ENCODE results near the gene DUSP10.

DNA sequence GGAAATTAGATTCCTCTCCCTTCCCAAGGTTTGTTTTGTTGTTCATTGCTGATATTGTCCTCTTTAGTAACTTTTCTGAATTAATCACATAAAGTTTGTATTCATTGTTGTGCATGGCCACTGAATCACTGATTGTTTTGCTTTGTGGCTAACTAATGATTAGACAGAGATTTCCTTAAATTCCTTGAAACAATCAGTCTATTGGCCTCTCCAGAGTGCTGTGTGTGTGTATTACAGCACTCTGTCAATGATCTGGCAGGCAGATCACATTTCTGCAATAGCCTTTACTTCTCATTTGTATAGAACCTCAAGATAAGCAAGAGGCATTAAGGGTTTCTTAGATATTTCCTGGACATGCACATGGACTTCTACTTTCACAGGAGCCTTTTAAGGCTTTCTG is 78.6 kb downstream of the DUSP10 start:
- no peak for TF ChIP-seq EZH2 (IDR thresholded peaks at IDR 0.05)
- TF ChIP-seq, protein P1, sequence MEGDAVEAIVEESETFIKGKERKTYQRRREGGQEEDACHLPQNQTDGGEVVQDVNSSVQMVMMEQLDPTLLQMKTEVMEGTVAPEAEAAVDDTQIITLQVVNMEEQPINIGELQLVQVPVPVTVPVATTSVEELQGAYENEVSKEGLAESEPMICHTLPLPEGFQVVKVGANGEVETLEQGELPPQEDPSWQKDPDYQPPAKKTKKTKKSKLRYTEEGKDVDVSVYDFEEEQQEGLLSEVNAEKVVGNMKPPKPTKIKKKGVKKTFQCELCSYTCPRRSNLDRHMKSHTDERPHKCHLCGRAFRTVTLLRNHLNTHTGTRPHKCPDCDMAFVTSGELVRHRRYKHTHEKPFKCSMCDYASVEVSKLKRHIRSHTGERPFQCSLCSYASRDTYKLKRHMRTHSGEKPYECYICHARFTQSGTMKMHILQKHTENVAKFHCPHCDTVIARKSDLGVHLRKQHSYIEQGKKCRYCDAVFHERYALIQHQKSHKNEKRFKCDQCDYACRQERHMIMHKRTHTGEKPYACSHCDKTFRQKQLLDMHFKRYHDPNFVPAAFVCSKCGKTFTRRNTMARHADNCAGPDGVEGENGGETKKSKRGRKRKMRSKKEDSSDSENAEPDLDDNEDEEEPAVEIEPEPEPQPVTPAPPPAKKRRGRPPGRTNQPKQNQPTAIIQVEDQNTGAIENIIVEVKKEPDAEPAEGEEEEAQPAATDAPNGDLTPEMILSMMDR (IDR thresholded peaks at IDR 0.05): no peak

All from neural progenitor cell (in vitro differentiated cells).